Parathyroid adenoma (tissue), 2 donors: ENCODE results near the gene TEKT5.

Experiments used
- H2AFZ ChIP-seq: fragments of 300-600 bp; sonication (generic); one replicate; pipeline ENCODE4 v1.7.0; 2017; ENCODE audit warnings: antibody characterized with exemption, mild to moderate bottlenecking
- H3K27ac ChIP-seq: fragments of 300-600 bp; sonication (generic); one replicate; pipeline ENCODE4 v1.7.0; 2017
- H3K27me3 ChIP-seq: fragments of 300-600 bp; sonication (generic); one replicate; pipeline ENCODE4 v1.7.0; 2017; ENCODE audit warnings: low read length; ENCODE audit not compliant: control insufficient read depth, insufficient read depth
- H3K36me3 ChIP-seq: fragments of 300-600 bp; sonication (generic); one replicate; pipeline ENCODE4 v1.7.0; 2017; ENCODE audit warnings: low read length; ENCODE audit not compliant: control insufficient read depth, insufficient read depth
- H3K4me1 ChIP-seq: fragments of 300-600 bp; sonication (generic); one replicate; pipeline ENCODE4 v1.7.0; 2017; ENCODE audit warnings: control low read depth
- H3K4me2 ChIP-seq: fragments of 300-600 bp; sonication (generic); one replicate; pipeline ENCODE4 v1.7.0; 2017; ENCODE audit warnings: low read length
- H3K4me3 ChIP-seq: fragments of 300-600 bp; sonication (generic); one replicate; pipeline ENCODE4 v1.7.0; 2017; ENCODE audit warnings: low read depth, low read length
- H3K79me2 ChIP-seq: fragments of 300-600 bp; sonication (generic); one replicate; pipeline ENCODE4 v1.7.0; 2017; ENCODE audit warnings: control low read depth
- H3K9ac ChIP-seq: fragments of 300-600 bp; sonication (generic); one replicate; pipeline ENCODE4 v1.7.0; 2017; ENCODE audit warnings: mild to moderate bottlenecking
- H3K9me3 ChIP-seq: fragments of 300-600 bp; sonication (generic); one replicate; pipeline ENCODE4 v1.7.0; 2017; ENCODE audit warnings: low read length; ENCODE audit not compliant: control insufficient read depth
- TF ChIP-seq, protein P1 (sequence below): fragments of 300-600 bp; sonication (generic); IDR thresholded peaks from one replicate; pipeline ENCODE4 v1.7.0; 2017; ENCODE audit warnings: antibody characterized with exemption, mild to moderate bottlenecking
- donor health status: primary hyperparathyroidism.

Gene TEKT5

GRCh38 chr16:10631886-10632285, 62.8 kb downstream of the TEKT5 start:
- Histone ChIP-seq H3K4me1 (no peaks in the 10 kb centered on the region), H3K36me3 (no peaks in the 10 kb centered on the region), H3K27ac (no peak overlapping the region), H3K9me3 (no peaks in the 10 kb centered on the region), H3K4me2 (no peak overlapping the region), H2AFZ (no peak overlapping the region), H3K79me2 (no peaks in the 10 kb centered on the region), H3K4me3 (no peak overlapping the region), H3K9ac (no peak overlapping the region), H3K27me3 (no peaks in the 10 kb centered on the region)
- TF ChIP-seq, protein P1, sequence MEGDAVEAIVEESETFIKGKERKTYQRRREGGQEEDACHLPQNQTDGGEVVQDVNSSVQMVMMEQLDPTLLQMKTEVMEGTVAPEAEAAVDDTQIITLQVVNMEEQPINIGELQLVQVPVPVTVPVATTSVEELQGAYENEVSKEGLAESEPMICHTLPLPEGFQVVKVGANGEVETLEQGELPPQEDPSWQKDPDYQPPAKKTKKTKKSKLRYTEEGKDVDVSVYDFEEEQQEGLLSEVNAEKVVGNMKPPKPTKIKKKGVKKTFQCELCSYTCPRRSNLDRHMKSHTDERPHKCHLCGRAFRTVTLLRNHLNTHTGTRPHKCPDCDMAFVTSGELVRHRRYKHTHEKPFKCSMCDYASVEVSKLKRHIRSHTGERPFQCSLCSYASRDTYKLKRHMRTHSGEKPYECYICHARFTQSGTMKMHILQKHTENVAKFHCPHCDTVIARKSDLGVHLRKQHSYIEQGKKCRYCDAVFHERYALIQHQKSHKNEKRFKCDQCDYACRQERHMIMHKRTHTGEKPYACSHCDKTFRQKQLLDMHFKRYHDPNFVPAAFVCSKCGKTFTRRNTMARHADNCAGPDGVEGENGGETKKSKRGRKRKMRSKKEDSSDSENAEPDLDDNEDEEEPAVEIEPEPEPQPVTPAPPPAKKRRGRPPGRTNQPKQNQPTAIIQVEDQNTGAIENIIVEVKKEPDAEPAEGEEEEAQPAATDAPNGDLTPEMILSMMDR: no peak

- Histone ChIP-seq H3K9me3 (no peaks in the 10 kb centered on the region), H3K27me3 (no peaks in the 10 kb centered on the region), H3K4me1 (no peaks in the 10 kb centered on the region), H2AFZ (no peak overlapping the region), H3K4me3 (no peak overlapping the region), H3K27ac (no peak overlapping the region), H3K79me2 (no peaks in the 10 kb centered on the region), H3K36me3 (no peaks in the 10 kb centered on the region), H3K4me2 (no peak overlapping the region), H3K9ac (no peak overlapping the region)
- TF ChIP-seq, protein P1: no peak
Measured at GRCh38 chr16:10629592-10629963, 65.2 kb downstream of the TEKT5 start.

DNA sequence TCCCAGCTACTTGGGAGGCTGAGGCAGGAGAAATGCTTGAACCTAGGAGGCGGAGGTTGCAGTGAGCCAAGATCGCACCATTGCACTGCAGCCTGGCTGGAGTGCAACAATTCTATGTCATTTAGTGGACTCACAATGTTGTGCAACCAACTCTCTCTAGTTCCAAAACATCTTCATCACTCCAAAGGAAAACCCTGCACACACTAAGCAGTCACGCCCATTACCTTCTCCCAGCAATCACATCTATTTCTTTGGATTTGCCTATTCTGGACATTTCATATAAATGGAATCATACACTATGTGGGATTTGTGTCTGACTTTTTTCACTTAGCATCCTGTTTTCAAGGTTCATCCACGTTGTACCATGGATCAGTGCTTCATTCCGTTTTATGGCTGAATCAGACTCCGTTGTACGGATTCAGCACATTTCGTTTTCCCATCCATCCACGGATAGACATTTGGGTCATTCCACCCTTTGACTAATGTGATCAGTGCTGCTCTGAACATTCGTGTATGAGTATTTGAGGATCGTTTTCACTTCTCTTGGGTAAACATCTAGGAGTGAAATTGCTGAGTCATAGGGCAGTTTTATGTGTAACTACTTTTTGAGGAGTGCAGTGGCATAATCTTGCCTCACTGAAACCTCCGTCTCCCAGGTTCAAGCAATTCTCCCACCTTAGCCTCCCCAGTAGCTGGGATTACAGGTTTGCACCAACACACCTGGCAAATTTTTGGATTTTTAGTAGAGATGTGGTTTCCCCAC, 69.0 kb downstream of the TEKT5 start:
- Histone ChIP-seq H2AFZ (no peak overlapping the region), H3K36me3 (no peaks in the 10 kb centered on the region), H3K27ac (no peak overlapping the region), H3K4me3 (no peak overlapping the region), H3K9me3 (no peaks in the 10 kb centered on the region), H3K9ac (no peak overlapping the region), H3K79me2 (no peaks in the 10 kb centered on the region), H3K4me1 (no peaks in the 10 kb centered on the region), H3K4me2 (no peak overlapping the region), H3K27me3 (no peaks in the 10 kb centered on the region)
- TF ChIP-seq, protein P1: no peak

DNA sequence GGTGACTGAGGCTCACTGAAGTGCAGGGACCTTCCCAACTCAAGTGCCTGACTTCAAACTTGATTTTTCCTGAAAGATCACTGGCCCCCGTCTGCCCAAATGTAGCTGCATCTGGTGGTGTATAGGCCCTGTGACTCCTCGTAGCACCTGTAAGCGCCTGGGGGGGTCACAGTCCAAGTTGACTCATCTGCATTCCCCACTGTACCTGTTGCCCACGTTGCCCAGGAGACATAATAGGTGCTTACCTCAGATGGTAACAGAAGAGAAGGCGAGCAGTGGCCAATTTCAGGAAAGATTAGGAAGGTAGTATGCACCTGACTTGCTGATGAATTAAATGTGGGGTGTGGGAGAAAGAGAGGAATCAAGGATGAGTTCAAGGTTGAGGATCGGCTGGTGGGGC, 70.2 kb downstream of the TEKT5 start:
- TF ChIP-seq, protein P1: no peak
- no peak overlapping the region for H2AFZ ChIP-seq
- H3K79me2 ChIP-seq: no peaks in the 10 kb centered on the region
- H3K36me3 ChIP-seq: no peaks in the 10 kb centered on the region
- H3K27ac ChIP-seq: no peak overlapping the region
- no peak overlapping the region for H3K4me3 ChIP-seq
- H3K9me3 ChIP-seq: no peaks in the 10 kb centered on the region
- no peaks in the 10 kb centered on the region for H3K27me3 ChIP-seq
- H3K4me2 ChIP-seq: no peak overlapping the region
- H3K4me1 ChIP-seq: no peaks in the 10 kb centered on the region
- no peak overlapping the region for H3K9ac ChIP-seq

GRCh38 chr16:10623059-10623458, 71.7 kb downstream of the TEKT5 start:
- Histone ChIP-seq H3K4me1 (no peaks in the 10 kb centered on the region), H3K27ac (no peak overlapping the region), H3K9me3 (no peaks in the 10 kb centered on the region), H3K27me3 (no peaks in the 10 kb centered on the region), H3K79me2 (no peaks in the 10 kb centered on the region), H2AFZ (no peak overlapping the region), H3K9ac (no peak overlapping the region), H3K36me3 (no peaks in the 10 kb centered on the region), H3K4me3 (no peak overlapping the region), H3K4me2 (no peak overlapping the region)
- TF ChIP-seq, protein P1: no peak
